ENCODE measurements around the gene CTSW. TPM values are rescaled to one million over a fixed set of nuclear protein-coding genes. Genes with fewer than 3 reads are reported as not detected.

Gene CTSW
- total RNA-seq, 2 experiments from 2014 or later = not detected

GRCh38 chr11:65862941-65863888 lies 16.4 kb upstream of the CTSW start:
- no peak for DNase-seq (ENCODE audit: low spot score)

GRCh38 chr11:65863889-65864705 lies 15.5 kb upstream of the CTSW start:
- TF ChIP-seq EZH2phosphoT487 (IDR thresholded peaks at IDR 0.05; ENCODE audit: borderline replicate concordance, low read depth, low read length) = no peak
- TF ChIP-seq CTCF (conservative IDR thresholded peaks at IDR 0.05; ENCODE audit: low read length) = no peak
- Histone ChIP-seq H3K9me2 (ENCODE audit: insufficient read depth, low read length) (no peaks in the 10 kb centered on the region), H3K4me1 (ENCODE audit: insufficient read depth, low read length, poor library complexity, severe bottlenecking) (peaks cover 22% of the 10 kb centered on the region), H4K20me1 (ENCODE audit: insufficient read depth, low read length) (peaks cover 4% of the 10 kb centered on the region; the same call in 1 of the 2 replicates), H3K27ac (ENCODE audit: low read depth, low read length, poor library complexity, severe bottlenecking) (no peak overlapping the region), H3K79me2 (ENCODE audit: insufficient read depth, low read depth, low read length) (peaks cover 14% of the 10 kb centered on the region; the same call in 1 of the 2 replicates), H3K4me2 (ENCODE audit: low read length) (no peak overlapping the region), H3K4me3 (ENCODE audit: low read depth, low read length, poor library complexity, severe bottlenecking) (no peak overlapping the region), H3K36me3 (ENCODE audit: insufficient read depth, low read length) (peaks cover 59% of the 10 kb centered on the region), H2AFZ (ENCODE audit: low read length) (no peak overlapping the region), H3K9me3 (ENCODE audit: low read length) (no peaks in the 10 kb centered on the region)
- CTCF ChIA-PET (ENCODE audit: unreplicated experiment) = interaction anchor here (0.6 kb wide), 1 partner anchor 25 kb away, joined by 3 read pairs; no protein-coding TSS in a partner anchor
- no TSS peak for BruUV-seq (replicated peaks)
- POLR2A ChIA-PET = interaction anchor here (0.6 kb wide), 1 partner anchor 190 kb away, joined by 4 read pairs; no protein-coding TSS in a partner anchor
- intact Hi-C loops (cut with micrococcal nuclease; ENCODE audit: unreplicated experiment) = no loop called here
- no peak for DNase-seq (ENCODE audit: low spot score)

More at GRCh38 chr11:65862941-65863888, 16.4 kb upstream of the CTSW start:
- ChIA-PET CTCF (ENCODE audit: unreplicated experiment) (interaction anchor here (0.6 kb wide), 1 partner anchor 26 kb away, joined by 3 read pairs; no protein-coding TSS in a partner anchor), POLR2A (interaction anchor here (0.6 kb wide), 1 partner anchor 190 kb away, joined by 4 read pairs; no protein-coding TSS in a partner anchor)
- Histone ChIP-seq H3K36me3 (ENCODE audit: insufficient read depth, low read length) (peaks cover 59% of the 10 kb centered on the region), H3K27ac (ENCODE audit: low read depth, low read length, poor library complexity, severe bottlenecking) (no peak overlapping the region), H3K4me2 (ENCODE audit: low read length) (no peak overlapping the region), H3K4me3 (ENCODE audit: low read depth, low read length, poor library complexity, severe bottlenecking) (no peak overlapping the region), H3K4me1 (ENCODE audit: insufficient read depth, low read length, poor library complexity, severe bottlenecking) (peaks cover 30% of the 10 kb centered on the region), H4K20me1 (ENCODE audit: insufficient read depth, low read length) (peaks cover 4% of the 10 kb centered on the region; the same call in 1 of the 2 replicates), H2AFZ (ENCODE audit: low read length) (no peak overlapping the region), H3K79me2 (ENCODE audit: insufficient read depth, low read depth, low read length) (peaks cover 14% of the 10 kb centered on the region; the same call in 1 of the 2 replicates), H3K9me2 (ENCODE audit: insufficient read depth, low read length) (no peaks in the 10 kb centered on the region), H3K9me3 (ENCODE audit: low read length) (no peaks in the 10 kb centered on the region)
- BruUV-seq (replicated peaks) = no TSS peak
- TF ChIP-seq CTCF (conservative IDR thresholded peaks at IDR 0.05; ENCODE audit: low read length) (no peak), EZH2phosphoT487 (IDR thresholded peaks at IDR 0.05; ENCODE audit: borderline replicate concordance, low read depth, low read length) (no peak)
- intact Hi-C loops (cut with micrococcal nuclease; ENCODE audit: unreplicated experiment) = no loop called here
